Right lobe of liver (tissue), 6 donors: ENCODE measurements around the gene CRYBG3. TPM values are rescaled to one million over a fixed set of nuclear protein-coding genes. Genes with fewer than 3 reads are reported as not detected.

Experiments used
- ATAC-seq, 4 donors: fragments of 200-7000 bp; cut with Tn5 transposase; one replicate each; pipeline ENCODE4 v1.9.1; 2020; ENCODE audit warnings: mild to moderate bottlenecking in 4 of 4, moderate library complexity in 4 of 4
- DNase-seq, 3 donors: peaks; one replicate each; pipeline ENCODE4 v3.0.0-alpha.2; 2020
- H3K27ac ChIP-seq, 3 donors: fragments of 200-600 bp; one replicate each; pipeline ENCODE4 v1.8.0; 2022
- H3K27me3 ChIP-seq, 2 donors: fragments of 200-600 bp; one replicate each; pipeline ENCODE4 v1.8.0; 2022
- H3K36me3 ChIP-seq, 4 donors: fragments of 200-600 bp; sonication (generic) in 1 of 4; one replicate each; pipeline versions ENCODE4 v1.5.1 to v1.8.0; 2017 to 2022; ENCODE audit warnings: control low read depth in 1 of 4
- H3K4me1 ChIP-seq, 4 donors: fragments of 200-600 bp; sonication (generic) in 1 of 4; one replicate each; pipeline versions ENCODE4 v1.5.1 to v1.8.0; 2017 to 2022; ENCODE audit warnings: control low read depth in 1 of 4
- H3K4me3 ChIP-seq, 3 donors: fragments of 200-600 bp; one replicate each; pipeline ENCODE4 v1.8.0; 2022
- H3K9me3 ChIP-seq, 4 donors: fragments of 200-600 bp; sonication (generic) in 1 of 4; one replicate each; pipeline versions ENCODE4 v1.5.1 to v1.8.0; 2017 to 2022; ENCODE audit warnings: control low read depth in 1 of 4
- POLR2A ChIP-seq: fragments of 450-650 bp; IDR thresholded peaks from one replicate; pipeline ENCODE4 v1.6.1; 2017; ENCODE audit warnings: antibody characterized with exemption, mild to moderate bottlenecking
- WGBS: methylation state at CpG from one replicate; pipeline ENCODE4 v1.1.6; 2018; ENCODE audit warnings: low coverage, low lambda C conversion rate; ENCODE audit not compliant: insufficient coverage; ENCODE audit errors: missing lambda C conversion rate; 5-methylcytosine and 5-hydroxymethylcytosine counted together
- intact Hi-C, 2 donors: fragments of 100-400 bp; cut with DNase I; formaldehyde crosslinking; loops; one replicate each; pipeline versions ENCODE4 v1.11.2 to v1.14.1; 2022
- total RNA-seq, 6 experiments: library from RNA; depleted of rRNA in 2 of 6; stranded (reverse); fragments of >200 nt in 2 of 6; fragmentation: NEBNext Ultra II Directional in 3 of 6; extraction: Animal tissue kit (Norgen Biotek cat#: 25700) in 3 of 6; gene quantifications; one replicate each; pipeline versions ENCODE4 v1.1.0 to v1.2.4, GENCODE V29; 2016 to 2023
- TF ChIP-seq, protein P1 (sequence below), 4 donors: fragments of 200-600 bp in 3 of 4; fragments of 450-650 bp in 1 of 4; IDR thresholded peaks; one replicate each; pipeline versions ENCODE4 v1.5.1 to v1.8.0; 2016 to 2022; ENCODE audit warnings: antibody characterized with exemption in 4 of 4, mild to moderate bottlenecking in 2 of 4
- donor health status: DM: no; HTN: yes; CAD: no.
- donor health status: DM: no; HTN: no; CAD: no.
- donor health status: DM: no; HTN: no; CAD: no.
- donor health status: DM: no; HTN: yes; CAD: no.
- donor health status: DM: no; HTN: yes; CAD: no.

Gene CRYBG3
- total RNA-seq, 6 experiments from 2014 or later = 4.7 to 10.2 (median 5.0) TPM

DNA sequence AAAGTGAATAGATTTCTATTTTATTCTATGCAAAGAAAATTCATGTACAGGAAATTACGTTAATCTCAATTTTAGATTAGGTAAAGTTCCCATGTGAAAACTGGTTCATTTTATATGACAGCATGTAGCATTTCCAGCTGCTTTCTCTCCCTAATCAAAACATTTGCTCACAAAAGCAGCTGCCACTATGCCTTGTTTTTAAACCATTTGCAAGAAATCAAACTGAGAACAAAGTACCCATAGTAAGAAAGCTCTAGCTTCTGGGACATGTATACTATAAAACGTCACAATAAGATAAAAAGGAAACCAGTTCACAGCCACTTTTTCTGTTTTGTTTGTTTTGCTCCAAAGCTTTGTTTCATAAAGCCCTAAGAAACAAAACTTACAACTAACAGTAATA, 5.0 kb upstream of the CRYBG3 start:
- Histone ChIP-seq H3K27me3 (no peaks in the 10 kb centered on the region), H3K4me3 (no peak overlapping the region), H3K36me3 (no peaks in the 10 kb centered on the region), H3K27ac (no peak overlapping the region), H3K4me1 (no peaks in the 10 kb centered on the region), H3K9me3 (no peaks in the 10 kb centered on the region)
- DNase-seq = no peak
- ATAC-seq = no peak
- TF ChIP-seq POLR2A = no peak
- TF ChIP-seq, protein P1, sequence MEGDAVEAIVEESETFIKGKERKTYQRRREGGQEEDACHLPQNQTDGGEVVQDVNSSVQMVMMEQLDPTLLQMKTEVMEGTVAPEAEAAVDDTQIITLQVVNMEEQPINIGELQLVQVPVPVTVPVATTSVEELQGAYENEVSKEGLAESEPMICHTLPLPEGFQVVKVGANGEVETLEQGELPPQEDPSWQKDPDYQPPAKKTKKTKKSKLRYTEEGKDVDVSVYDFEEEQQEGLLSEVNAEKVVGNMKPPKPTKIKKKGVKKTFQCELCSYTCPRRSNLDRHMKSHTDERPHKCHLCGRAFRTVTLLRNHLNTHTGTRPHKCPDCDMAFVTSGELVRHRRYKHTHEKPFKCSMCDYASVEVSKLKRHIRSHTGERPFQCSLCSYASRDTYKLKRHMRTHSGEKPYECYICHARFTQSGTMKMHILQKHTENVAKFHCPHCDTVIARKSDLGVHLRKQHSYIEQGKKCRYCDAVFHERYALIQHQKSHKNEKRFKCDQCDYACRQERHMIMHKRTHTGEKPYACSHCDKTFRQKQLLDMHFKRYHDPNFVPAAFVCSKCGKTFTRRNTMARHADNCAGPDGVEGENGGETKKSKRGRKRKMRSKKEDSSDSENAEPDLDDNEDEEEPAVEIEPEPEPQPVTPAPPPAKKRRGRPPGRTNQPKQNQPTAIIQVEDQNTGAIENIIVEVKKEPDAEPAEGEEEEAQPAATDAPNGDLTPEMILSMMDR (IDR thresholded peaks at IDR 0.05) = no peak
- intact Hi-C loops = no loop called here
- 53% methylated on average over 2 of the region's 2 CpGs for WGBS

DNA sequence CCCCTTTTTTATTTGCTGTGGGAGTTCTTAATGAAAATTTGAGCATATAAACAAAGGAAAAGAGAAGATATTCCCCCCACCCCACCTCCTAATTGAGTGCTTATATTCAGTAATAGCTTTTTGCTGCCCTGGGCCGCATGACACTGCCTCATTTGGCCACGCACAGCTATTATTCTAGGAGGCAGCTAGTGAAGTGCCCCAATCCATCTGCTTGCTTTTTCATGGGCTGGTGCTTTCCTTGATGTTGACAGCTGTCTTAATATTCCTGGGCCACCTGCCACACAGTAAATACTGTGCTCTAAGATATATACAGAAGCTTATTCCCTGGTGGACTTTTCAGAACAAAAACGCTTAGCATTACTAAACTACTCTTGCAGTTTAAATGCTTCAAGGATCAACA, 3.8 kb upstream of the CRYBG3 start:
- 95% methylated on average over 3 of the region's 3 CpGs for WGBS
- H3K27me3 ChIP-seq = no peaks in the 10 kb centered on the region

DNA sequence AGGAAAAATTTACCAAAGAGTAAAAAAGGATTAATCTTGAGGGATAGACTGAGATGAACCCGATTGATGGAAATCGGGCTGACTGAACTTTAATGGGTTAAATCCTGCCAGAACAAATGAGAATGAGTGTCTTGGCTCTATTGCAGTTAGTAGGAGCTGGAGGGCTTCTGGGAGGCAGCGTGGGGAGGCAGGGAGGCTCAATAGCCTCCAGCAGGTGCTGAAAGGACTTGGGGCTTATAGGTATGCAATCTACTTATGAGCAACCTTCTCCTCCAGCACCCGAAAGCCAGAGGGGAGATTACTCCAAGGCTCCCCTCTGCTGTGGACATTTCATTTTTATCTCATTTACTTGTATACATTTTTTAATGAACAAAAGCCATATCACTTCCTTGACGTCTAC, 1.0 kb upstream of the CRYBG3 start:
- Histone ChIP-seq H3K9me3 (no peaks in the 10 kb centered on the region), H3K4me1 (no peaks in the 10 kb centered on the region), H3K4me3 (peak overlapping the region in 1 of 3 donors; percentile 95), H3K27ac (no peak overlapping the region), H3K27me3 (no peaks in the 10 kb centered on the region), H3K36me3 (no peaks in the 10 kb centered on the region)
- DNase-seq (no peak), ATAC-seq (no peak)
- intact Hi-C loops = no loop called here
- TF ChIP-seq POLR2A = no peak
- TF ChIP-seq, protein P1 (IDR thresholded peaks at IDR 0.05) = no peak
- 89% methylated on average over 4 of the region's 5 CpGs for WGBS

More for the DNA sequence above, 3.8 kb upstream of the CRYBG3 start:
- ATAC-seq (no peak), DNase-seq (no peak)
- Histone ChIP-seq H3K4me1 (no peaks in the 10 kb centered on the region), H3K36me3 (no peaks in the 10 kb centered on the region), H3K27ac (no peak overlapping the region), H3K9me3 (no peaks in the 10 kb centered on the region), H3K4me3 (no peak overlapping the region)
- TF ChIP-seq, protein P1 (IDR thresholded peaks at IDR 0.05) = no peak
- intact Hi-C loops = no loop called here

DNA sequence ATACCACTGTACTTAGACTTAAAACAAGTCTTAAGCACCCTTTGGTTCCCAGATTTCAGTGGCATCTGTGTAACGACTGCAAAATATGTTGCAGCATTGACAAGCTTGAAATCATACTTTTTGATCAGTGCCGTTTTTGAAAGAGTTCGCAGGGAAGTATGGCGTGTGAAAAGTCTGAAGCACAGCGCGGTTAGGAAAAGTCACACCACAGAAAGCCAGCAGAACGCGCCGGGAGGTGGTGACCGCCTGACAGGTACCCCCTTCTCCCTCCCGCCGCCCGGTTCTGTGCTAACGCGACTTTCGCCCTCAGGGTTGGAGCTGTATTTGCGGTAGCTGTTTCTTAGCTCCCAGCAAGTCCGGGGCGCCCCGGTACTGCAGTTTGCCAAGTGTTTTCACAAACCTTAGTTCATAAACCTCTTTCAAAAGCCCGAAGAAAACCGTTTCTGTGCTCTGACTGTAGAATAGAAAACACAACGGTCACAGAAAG, 481 bp upstream of the CRYBG3 start:
- under 1% methylated on average over 19 of the region's 23 CpGs for WGBS
- H3K27me3 ChIP-seq = no peaks in the 10 kb centered on the region
- DNase-seq (peak; percentile 60 to 68 (median 61)), ATAC-seq (peak; percentile 23 to 54 (median 36))
- H3K27ac ChIP-seq = peak overlapping the region; percentile 73 to 88 (median 78)
- TF ChIP-seq, protein P1 (IDR thresholded peaks at IDR 0.05) = no peak
- no peak for TF ChIP-seq POLR2A
- H3K9me3 ChIP-seq = no peaks in the 10 kb centered on the region
- no peaks in the 10 kb centered on the region for H3K36me3 ChIP-seq
- intact Hi-C loops = no loop called here
- H3K4me3 ChIP-seq = peak overlapping the region; percentile 83 to 95 (median 86)
- H3K4me1 ChIP-seq = no peaks in the 10 kb centered on the region

DNA sequence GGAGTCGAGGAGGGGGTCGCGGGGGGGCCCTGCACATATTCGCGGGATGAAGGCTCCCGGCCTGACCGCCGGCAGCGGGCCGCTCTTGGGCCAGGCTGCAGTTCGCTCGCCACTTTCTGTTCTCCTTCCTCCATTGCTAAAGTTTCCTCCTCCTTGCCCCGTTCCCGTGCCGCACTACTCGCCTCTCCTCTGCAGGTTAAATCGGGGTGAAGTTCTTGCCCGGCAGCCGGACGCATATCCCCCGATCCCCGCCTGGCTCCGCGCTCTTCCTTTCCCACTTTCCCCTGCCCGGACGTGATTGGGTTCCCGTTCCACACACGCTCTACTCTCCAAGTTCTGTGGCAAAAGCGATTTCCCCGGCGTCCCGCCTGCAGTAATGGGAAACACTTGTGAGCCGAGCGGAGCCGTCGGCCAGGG, 556 bp downstream of the CRYBG3 start:
- no peaks in the 10 kb centered on the region for H3K27me3 ChIP-seq
- no peaks in the 10 kb centered on the region for H3K4me1 ChIP-seq
- DNase-seq (peak; percentile 64 to 68 (median 67)), ATAC-seq (peak; percentile 58 to 67 (median 62))
- H3K9me3 ChIP-seq = no peaks in the 10 kb centered on the region
- peak overlapping the region; percentile 83 to 95 (median 86) for H3K4me3 ChIP-seq
- H3K27ac ChIP-seq = peak overlapping the region; percentile 73 to 88 (median 78)
- H3K36me3 ChIP-seq = no peaks in the 10 kb centered on the region
- intact Hi-C loops = no loop called here
- WGBS = under 1% methylated on average over 25 of the region's 36 CpGs
- TF ChIP-seq, protein P1 (IDR thresholded peaks at IDR 0.05) = no peak
- TF ChIP-seq POLR2A = no peak
